HEK293 (cell line): Measurements from ENCODE around the gene HSF5.
A peak's percentile ranks its signal among the peaks of the same experiment; 100 is the strongest.

ENCODE experiments used
- BCL11B ChIP-seq: fragments of 450-650 bp; formaldehyde crosslinking; IDR thresholded peaks from 2 replicates; pipeline ENCODE4 v1.5.1; 2016; ENCODE audit warnings: low read depth, missing biosample characterization, missing genetic modification characterization
- ELK4 ChIP-seq: IDR thresholded peaks from 2 replicates; pipeline ENCODE4 v1.6.1; 2011; ENCODE audit warnings: mild to moderate bottlenecking, low read depth, low read length, borderline replicate concordance
- FEZF1 ChIP-seq: fragments of 450-650 bp; formaldehyde crosslinking; IDR thresholded peaks from 2 replicates; pipeline ENCODE4 v1.5.1; 2016; ENCODE audit warnings: missing biosample characterization, missing genetic modification characterization
- KLF16 ChIP-seq: fragments of 450-650 bp; formaldehyde crosslinking; IDR thresholded peaks from 2 replicates; pipeline ENCODE4 v1.5.1; 2017; ENCODE audit warnings: missing biosample characterization, missing genetic modification characterization
- KLF9 ChIP-seq: fragments of 450-650 bp; formaldehyde crosslinking; IDR thresholded peaks from 2 replicates; pipeline ENCODE4 v1.5.1; 2016; ENCODE audit warnings: missing biosample characterization, missing genetic modification characterization, low read depth
- OVOL3 ChIP-seq: fragments of 450-650 bp; formaldehyde crosslinking; IDR thresholded peaks from 2 replicates; pipeline ENCODE4 v1.5.1; 2016; ENCODE audit warnings: missing biosample characterization, missing genetic modification characterization
- PATZ1 ChIP-seq: fragments of 450-650 bp; formaldehyde crosslinking; IDR thresholded peaks from 2 replicates; pipeline ENCODE4 v1.5.1; 2016; ENCODE audit warnings: missing biosample characterization, missing genetic modification characterization
- PRDM10 ChIP-seq: fragments of 450-650 bp; formaldehyde crosslinking; IDR thresholded peaks from 2 replicates; pipeline ENCODE4 v1.5.1; 2016; ENCODE audit warnings: missing biosample characterization, missing genetic modification characterization
- SP7 ChIP-seq: fragments of 450-650 bp; formaldehyde crosslinking; IDR thresholded peaks from 2 replicates; pipeline ENCODE4 v1.5.1; 2016; ENCODE audit warnings: missing biosample characterization, missing genetic modification characterization
- ZBTB10 ChIP-seq: fragments of 450-650 bp; formaldehyde crosslinking; IDR thresholded peaks from 2 replicates; pipeline ENCODE4 v1.5.1; 2016; ENCODE audit warnings: missing biosample characterization, missing genetic modification characterization
- ZBTB48 ChIP-seq: fragments of 450-650 bp; formaldehyde crosslinking; IDR thresholded peaks from 2 replicates; pipeline ENCODE4 v1.5.1; 2016; ENCODE audit warnings: missing biosample characterization, missing genetic modification characterization
- ZBTB6 ChIP-seq: fragments of 450-650 bp; formaldehyde crosslinking; IDR thresholded peaks from 2 replicates; pipeline ENCODE4 v1.5.1; 2017; ENCODE audit warnings: missing biosample characterization, missing genetic modification characterization
- ZNF10 ChIP-seq: fragments of 450-650 bp; formaldehyde crosslinking; IDR thresholded peaks from 2 replicates; pipeline ENCODE4 v1.5.1; 2017; ENCODE audit warnings: missing biosample characterization, missing genetic modification characterization
- ZNF140 ChIP-seq: fragments of 450-650 bp; formaldehyde crosslinking; IDR thresholded peaks from 2 replicates; pipeline ENCODE4 v1.5.1; 2016; ENCODE audit warnings: missing biosample characterization, missing genetic modification characterization
- ZNF2 ChIP-seq: fragments of 450-650 bp; formaldehyde crosslinking; IDR thresholded peaks from 2 replicates; pipeline ENCODE4 v1.5.1; 2016; ENCODE audit warnings: missing biosample characterization, missing genetic modification characterization
- ZNF398 ChIP-seq: fragments of 450-650 bp; formaldehyde crosslinking; IDR thresholded peaks from 2 replicates; pipeline ENCODE4 v1.5.1; 2017; ENCODE audit warnings: missing biosample characterization, missing genetic modification characterization
- ZNF544 ChIP-seq: fragments of 450-650 bp; formaldehyde crosslinking; IDR thresholded peaks from 2 replicates; pipeline ENCODE4 v1.5.0; 2017; ENCODE audit warnings: missing biosample characterization, missing genetic modification characterization
- ZNF639 ChIP-seq: fragments of 450-650 bp; formaldehyde crosslinking; IDR thresholded peaks from 2 replicates; pipeline ENCODE4 v1.5.1; 2016; ENCODE audit warnings: missing biosample characterization, missing genetic modification characterization
- ZNF654 ChIP-seq: fragments of 450-650 bp; formaldehyde crosslinking; IDR thresholded peaks from 2 replicates; pipeline ENCODE4 v1.5.1; 2016; ENCODE audit warnings: low read depth, missing biosample characterization, missing genetic modification characterization
- ZNF664 ChIP-seq: fragments of 450-650 bp; formaldehyde crosslinking; IDR thresholded peaks from 2 replicates; pipeline ENCODE4 v1.5.1; 2016; ENCODE audit warnings: missing biosample characterization, missing genetic modification characterization
- ZNF692 ChIP-seq: fragments of 450-650 bp; formaldehyde crosslinking; IDR thresholded peaks from 2 replicates; pipeline ENCODE4 v1.5.1; 2016; ENCODE audit warnings: missing biosample characterization, missing genetic modification characterization
- ZSCAN23 ChIP-seq: fragments of 450-650 bp; formaldehyde crosslinking; IDR thresholded peaks from 2 replicates; pipeline ENCODE4 v1.5.1; 2016; ENCODE audit warnings: missing biosample characterization, missing genetic modification characterization

The HSF5 gene

GRCh38 chr17:58417300-58418092 lies 70.7 kb downstream of the HSF5 start, which contains the start of gene RNF43 (continued):
- TF ChIP-seq ZBTB6, result peak; percentile 98
- no peak for TF ChIP-seq ELK4
- TF ChIP-seq ZNF664, result peak; percentile 49; the same call in 1 of the 2 replicates
- TF ChIP-seq ZNF544 (tag by site-specific recombination), result no peak
- peak; percentile 94 for TF ChIP-seq SP7 (tag by site-specific recombination)
- peak; percentile 85 for TF ChIP-seq ZNF654 (tag by site-specific recombination)
- TF ChIP-seq PATZ1 (tag by site-specific recombination), result peak; percentile 100
- TF ChIP-seq ZBTB48 (tag by site-specific recombination), result peak; percentile 34; the same call in 1 of the 2 replicates
- peak; percentile 31; the same call in 1 of the 2 replicates for TF ChIP-seq ZNF10 (tag by site-specific recombination)
- peak; percentile 78 for TF ChIP-seq ZBTB10 (tag by site-specific recombination)
- no peak for TF ChIP-seq BCL11B
- TF ChIP-seq ZSCAN23 (tag by site-specific recombination), result peak; percentile 93; the same call in 1 of the 2 replicates
- TF ChIP-seq ZNF2 (tag by site-specific recombination), result peak; percentile 91
- peak; percentile 85; the same call in 1 of the 2 replicates for TF ChIP-seq ZNF639
- TF ChIP-seq OVOL3, result peak; percentile 35; the same call in 1 of the 2 replicates
- TF ChIP-seq ZNF398 (tag by site-specific recombination), result peak; percentile 99
- TF ChIP-seq ZNF692, result peak; percentile 66; the same call in 1 of the 2 replicates
- peak; percentile 35 for TF ChIP-seq FEZF1 (tag by site-specific recombination)
- TF ChIP-seq KLF16, result peak; percentile 91
- TF ChIP-seq ZNF140 (tag by site-specific recombination), result no peak
- peak; percentile 72 for TF ChIP-seq KLF9
- peak; percentile 91 for TF ChIP-seq PRDM10 (tag by site-specific recombination)
